ENCODE results near the gene CLIC5.

Gene CLIC5

DNA sequence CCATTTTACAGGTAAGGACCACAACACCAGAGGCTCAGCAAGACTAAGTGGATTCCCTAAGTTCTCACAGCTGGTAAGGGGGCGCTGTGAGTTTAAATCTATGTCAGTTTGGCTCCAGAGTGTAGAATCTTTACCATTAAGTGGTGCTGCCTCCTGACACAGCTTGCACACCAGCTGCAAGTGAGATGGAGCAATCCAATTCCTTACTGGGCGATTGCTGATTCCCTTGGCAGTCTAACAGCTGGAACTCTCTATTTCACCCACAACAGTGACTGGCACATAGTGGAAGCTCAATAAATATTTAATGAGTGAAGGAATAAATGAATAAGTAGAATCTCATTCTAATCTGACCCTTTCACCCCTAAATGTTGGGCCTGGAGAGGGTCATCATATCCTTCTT, 176.7 kb downstream of the CLIC5 start:
- DNase-seq (ENCODE audit: low read depth): no peak

DNA sequence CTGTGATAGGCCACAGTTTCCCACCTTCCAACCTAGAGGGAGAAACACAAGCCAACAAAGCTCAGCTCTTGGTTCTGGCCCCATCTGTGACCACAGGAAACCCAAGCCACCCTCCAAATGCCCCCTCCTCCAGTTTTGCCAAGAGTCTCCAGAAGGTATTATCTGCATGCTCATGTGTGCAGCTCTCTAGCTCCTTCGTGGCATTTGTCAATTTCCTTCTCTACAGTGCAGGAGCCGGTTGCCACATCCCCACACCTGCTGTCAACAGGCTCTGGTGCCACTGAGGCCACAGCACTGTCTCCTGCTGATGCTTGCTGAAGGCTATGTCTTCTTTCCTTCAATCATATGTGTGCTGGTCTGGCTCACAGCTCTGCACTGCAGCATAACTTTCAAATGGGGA, 177.2 kb downstream of the CLIC5 start:
- no peak for DNase-seq (ENCODE audit: low read depth)

DNA sequence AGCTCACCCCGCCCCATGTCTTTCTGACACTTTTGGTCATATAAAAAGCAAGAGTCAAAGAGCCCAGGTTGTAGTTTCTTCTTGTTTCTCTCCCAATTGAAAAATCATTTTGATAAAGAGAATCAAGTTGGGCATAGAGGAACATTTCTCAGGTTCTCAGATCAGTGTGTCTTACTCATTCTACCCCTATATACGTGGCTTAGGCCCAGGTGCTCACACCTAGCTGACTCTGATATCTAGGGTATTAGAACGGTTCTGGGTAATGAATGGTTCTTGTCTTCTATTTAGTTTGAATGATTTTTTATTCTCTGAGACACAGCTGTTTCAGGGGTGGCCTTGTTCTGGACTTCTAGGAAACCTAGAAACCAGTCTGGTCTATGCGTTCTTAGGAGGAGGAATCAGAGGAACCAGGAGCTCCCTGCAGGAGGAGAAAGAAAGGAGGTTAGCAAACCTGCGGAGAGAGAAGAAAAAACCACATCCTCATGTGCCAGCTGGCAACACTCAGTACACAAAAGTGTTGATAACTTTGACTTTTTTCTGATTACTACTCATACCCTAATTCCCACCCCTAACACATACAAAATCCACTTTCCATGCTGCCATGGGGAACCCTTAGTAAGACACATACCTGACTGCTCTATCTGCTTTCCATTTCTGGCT, 178.0 kb downstream of the CLIC5 start:
- no peak for DNase-seq (ENCODE audit: low read depth)

DNA sequence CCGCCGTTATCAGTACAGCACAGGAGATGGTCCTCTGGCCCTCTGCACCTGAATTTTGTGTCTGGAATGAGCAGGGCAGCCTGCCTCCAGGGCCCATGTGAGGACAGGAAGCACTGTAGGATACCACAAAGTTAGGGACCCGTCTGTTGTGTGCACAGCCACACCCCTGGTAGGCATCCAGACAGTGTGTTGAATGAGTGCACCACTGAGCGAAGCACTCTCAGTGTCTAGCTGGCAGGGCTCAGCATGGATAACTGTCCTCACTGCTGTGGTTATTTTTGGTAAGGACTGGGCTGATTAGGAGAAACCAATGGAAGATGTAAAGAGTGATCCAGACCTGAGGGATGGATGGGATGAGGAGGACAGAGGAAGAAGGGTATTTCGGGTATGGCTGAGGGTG, 178.7 kb downstream of the CLIC5 start:
- DNase-seq (ENCODE audit: low read depth): no peak

GRCh38 chr6:45836438-45836824, 179.2 kb downstream of the CLIC5 start:
- no peak for DNase-seq (ENCODE audit: low read depth)

DNA sequence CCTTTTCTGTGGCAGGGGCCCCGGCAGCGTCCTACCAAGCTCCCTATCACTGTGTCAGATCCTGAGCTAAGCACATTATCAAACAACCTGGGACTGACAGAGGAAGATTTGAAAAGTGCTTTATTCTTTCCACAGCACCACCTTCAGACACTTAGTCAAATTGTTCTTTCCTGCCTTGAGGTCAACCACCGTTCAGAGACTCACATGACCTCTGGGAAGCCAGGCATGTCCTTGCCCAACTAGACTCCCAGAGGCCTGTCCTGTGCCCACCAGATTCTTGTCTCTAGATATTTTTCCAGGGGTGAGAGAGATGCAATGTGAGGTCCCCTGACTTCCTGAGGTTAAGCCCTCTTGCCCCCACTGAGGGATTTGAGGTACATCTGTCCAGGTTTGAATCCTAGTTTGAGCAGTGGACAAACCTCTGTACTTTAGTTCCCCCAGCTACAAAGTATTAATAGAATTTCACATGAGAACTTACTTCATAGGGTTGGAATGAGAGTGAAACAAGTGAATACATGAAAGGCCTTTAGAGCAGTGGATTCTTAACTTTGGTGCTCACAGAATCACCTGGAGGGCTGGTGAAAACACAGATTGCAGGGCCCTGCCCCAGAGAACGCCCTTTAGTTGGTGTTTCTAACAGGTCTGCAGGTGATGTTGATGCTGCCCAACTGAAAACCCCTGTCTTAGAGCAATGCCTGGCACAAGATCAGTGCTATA, 179.8 kb downstream of the CLIC5 start:
- DNase-seq (ENCODE audit: low read depth): no peak

GRCh38 chr6:45832063-45832462, 183.6 kb downstream of the CLIC5 start:
- no peak for DNase-seq (ENCODE audit: low read depth)

Measured in stimulated activated CD8-positive, alpha-beta memory T cell treated with anti-CD3 and anti-CD28 coated beads, Interleukin-15, amount 100 ng/mL, for 1 hour (primary cell).